BJ (cell line): ENCODE data around the gene LEFTY1. TPM values are rescaled to one million over a fixed set of nuclear protein-coding genes. Genes with fewer than 3 reads are reported as not detected.

ENCODE experiments used
- CTCF ChIA-PET: fragments of 350-600 bp; formaldehyde crosslinking; extraction: SDS; loops from one replicate; lab custom pipeline; 2021; ENCODE audit warnings: antibody characterized with exemption, inconsistent platforms; lab: Yijun Ruan, JAX
- POLR2A ChIA-PET: fragments of 300-600 bp; sonication (Branson Sonifier 250); formaldehyde crosslinking; extraction: SDS; loops from one replicate; lab custom pipeline; 2021; ENCODE audit warnings: antibody characterized with exemption; lab: Charles Lee
- DNase-seq: peaks from one replicate; pipeline ENCODE4 v3.0.0-alpha.2; 2011; ENCODE audit warnings: low read depth
- H3K27me3 ChIP-seq: 2 replicates; pipeline ENCODE4 v1.6.0; 2011; ENCODE audit warnings: low read length; ENCODE audit not compliant: control insufficient read depth, insufficient read depth
- H3K36me3 ChIP-seq: 2 replicates; pipeline ENCODE4 v1.5.1; 2011; ENCODE audit warnings: low read length; ENCODE audit not compliant: control insufficient read depth, insufficient read depth
- H3K4me3 ChIP-seq: 2 replicates; pipeline ENCODE4 v1.5.1; 2011; ENCODE audit warnings: low read depth, mild to moderate bottlenecking, control low read depth, low read length
- polyA plus RNA-seq: library from polyadenylated mRNA; depleted of rRNA; stranded (reverse); fragments of >200 nt; gene quantifications from 2 replicates; pipeline ENCODE4 v1.2.3, GENCODE V29; 2011
- TF ChIP-seq, protein P1 (sequence below): IDR thresholded peaks from 2 replicates; pipeline ENCODE4 v1.5.1; 2011; ENCODE audit warnings: low read depth, mild to moderate bottlenecking, control low read depth, inconsistent platforms, low read length, moderate library complexity; ENCODE audit not compliant: insufficient read depth

Gene LEFTY1
- polyA plus RNA-seq, 1 experiment = 0.10 TPM

GRCh38 chr1:225863167-225863566, 25.8 kb downstream of the LEFTY1 start:
- no peak overlapping the region for H3K4me3 ChIP-seq
- TF ChIP-seq, protein P1, sequence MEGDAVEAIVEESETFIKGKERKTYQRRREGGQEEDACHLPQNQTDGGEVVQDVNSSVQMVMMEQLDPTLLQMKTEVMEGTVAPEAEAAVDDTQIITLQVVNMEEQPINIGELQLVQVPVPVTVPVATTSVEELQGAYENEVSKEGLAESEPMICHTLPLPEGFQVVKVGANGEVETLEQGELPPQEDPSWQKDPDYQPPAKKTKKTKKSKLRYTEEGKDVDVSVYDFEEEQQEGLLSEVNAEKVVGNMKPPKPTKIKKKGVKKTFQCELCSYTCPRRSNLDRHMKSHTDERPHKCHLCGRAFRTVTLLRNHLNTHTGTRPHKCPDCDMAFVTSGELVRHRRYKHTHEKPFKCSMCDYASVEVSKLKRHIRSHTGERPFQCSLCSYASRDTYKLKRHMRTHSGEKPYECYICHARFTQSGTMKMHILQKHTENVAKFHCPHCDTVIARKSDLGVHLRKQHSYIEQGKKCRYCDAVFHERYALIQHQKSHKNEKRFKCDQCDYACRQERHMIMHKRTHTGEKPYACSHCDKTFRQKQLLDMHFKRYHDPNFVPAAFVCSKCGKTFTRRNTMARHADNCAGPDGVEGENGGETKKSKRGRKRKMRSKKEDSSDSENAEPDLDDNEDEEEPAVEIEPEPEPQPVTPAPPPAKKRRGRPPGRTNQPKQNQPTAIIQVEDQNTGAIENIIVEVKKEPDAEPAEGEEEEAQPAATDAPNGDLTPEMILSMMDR = no peak
- POLR2A ChIA-PET = no interaction called here
- DNase-seq = no peak
- CTCF ChIA-PET = no interaction called here
- no peaks in the 10 kb centered on the region for H3K27me3 ChIP-seq
- peaks cover 44% of the 10 kb centered on the region for H3K36me3 ChIP-seq

DNA sequence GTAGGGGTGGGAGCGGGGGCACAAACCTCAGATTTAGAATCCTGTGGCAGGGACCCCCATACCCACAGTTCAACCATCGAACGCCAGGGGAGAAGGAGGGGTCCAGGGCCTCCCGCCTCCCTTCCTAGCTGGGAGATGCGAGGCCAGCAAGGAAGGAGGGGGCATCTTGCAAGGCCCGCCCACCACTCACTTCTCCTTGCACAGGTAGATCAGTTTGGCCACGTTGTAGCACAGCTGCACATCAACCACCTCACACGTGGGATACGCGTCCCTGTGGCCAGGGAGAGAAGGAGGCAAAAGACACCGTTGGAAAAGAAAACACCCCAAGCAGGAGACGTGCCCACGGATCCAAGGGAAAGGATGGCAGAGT, 26.4 kb downstream of the LEFTY1 start:
- DNase-seq = no peak
- TF ChIP-seq, protein P1 = no peak
- ChIA-PET CTCF (interaction anchor here (0.6 kb wide), 1 partner anchor 106 kb away, joined by 3 read pairs; no protein-coding TSS in a partner anchor), POLR2A (no interaction called here)
- Histone ChIP-seq H3K27me3 (no peaks in the 10 kb centered on the region), H3K4me3 (no peak overlapping the region), H3K36me3 (peaks cover 40% of the 10 kb centered on the region)

GRCh38 chr1:225861834-225862580, 26.9 kb downstream of the LEFTY1 start:
- Histone ChIP-seq H3K36me3 (peaks cover 40% of the 10 kb centered on the region), H3K4me3 (no peak overlapping the region), H3K27me3 (no peaks in the 10 kb centered on the region)
- no peak for DNase-seq
- CTCF ChIA-PET = interaction anchor here (0.6 kb wide), 1 partner anchor 106 kb away, joined by 3 read pairs; no protein-coding TSS in a partner anchor
- POLR2A ChIA-PET = no interaction called here
- TF ChIP-seq, protein P1 = no peak

- H3K27me3 ChIP-seq = no peaks in the 10 kb centered on the region
- no peak for DNase-seq
- no peak overlapping the region for H3K4me3 ChIP-seq
- POLR2A ChIA-PET = no interaction called here
- peaks cover 41% of the 10 kb centered on the region for H3K36me3 ChIP-seq
- TF ChIP-seq, protein P1 = no peak
- CTCF ChIA-PET = interaction anchor here (1.1 kb wide), 1 partner anchor 11 kb away, joined by 3 read pairs; no protein-coding TSS in a partner anchor
Measured at GRCh38 chr1:225860876-225861441, 28.0 kb downstream of the LEFTY1 start.

- Histone ChIP-seq H3K36me3 (peaks cover 39% of the 10 kb centered on the region), H3K4me3 (no peak overlapping the region), H3K27me3 (no peaks in the 10 kb centered on the region)
- no peak for DNase-seq
- CTCF ChIA-PET = interaction anchor here (0.6 to 1.2 kb wide), 5 partner anchors 12 to 386 kb away, joined by 3 to 7 read pairs (median 3); no protein-coding TSS in a partner anchor
- POLR2A ChIA-PET = no interaction called here
- TF ChIP-seq, protein P1 = no peak
Measured at GRCh38 chr1:225860107-225860506, 28.8 kb downstream of the LEFTY1 start.
